Measurements from ENCODE around the gene HS2ST1. TPM values are rescaled to one million over a fixed set of nuclear protein-coding genes. Genes with fewer than 3 reads are reported as not detected.

HS2ST1 gene
- total RNA-seq, 1 donor from 2014 or later, result 11.5 TPM

DNA sequence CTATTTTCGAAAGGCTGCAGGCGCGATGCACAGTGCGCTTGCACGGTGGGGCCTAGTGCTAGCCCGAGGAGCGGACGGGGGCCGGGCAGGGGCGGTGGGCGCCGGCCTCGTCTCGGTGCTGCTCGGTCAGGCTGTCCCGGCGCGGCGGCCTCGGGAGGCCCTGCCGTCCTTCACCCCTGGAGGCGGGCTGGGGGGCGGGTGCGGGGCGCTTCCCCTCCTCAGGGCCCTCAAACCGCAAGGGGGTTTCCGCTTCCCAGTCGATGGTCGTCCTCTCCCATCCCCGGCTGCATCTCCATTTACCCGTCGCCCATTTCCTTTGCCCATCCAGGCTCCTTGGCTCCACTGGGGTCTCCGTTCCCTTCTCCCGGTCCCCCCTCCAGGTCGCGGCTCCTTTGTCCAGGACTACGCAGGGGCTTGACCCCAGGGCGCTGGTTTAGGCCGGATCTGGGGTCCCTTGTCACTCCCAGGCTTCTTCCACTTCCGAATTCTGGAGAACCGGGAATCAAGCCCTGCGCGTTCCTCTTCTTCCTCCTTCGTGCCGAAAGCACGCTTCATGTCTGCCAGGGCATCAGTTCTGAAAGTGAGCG lies 217.9 kb downstream of the HS2ST1 start:
- intact Hi-C loops (cut with DNase I), result no loop called here
- TF ChIP-seq, protein P1, sequence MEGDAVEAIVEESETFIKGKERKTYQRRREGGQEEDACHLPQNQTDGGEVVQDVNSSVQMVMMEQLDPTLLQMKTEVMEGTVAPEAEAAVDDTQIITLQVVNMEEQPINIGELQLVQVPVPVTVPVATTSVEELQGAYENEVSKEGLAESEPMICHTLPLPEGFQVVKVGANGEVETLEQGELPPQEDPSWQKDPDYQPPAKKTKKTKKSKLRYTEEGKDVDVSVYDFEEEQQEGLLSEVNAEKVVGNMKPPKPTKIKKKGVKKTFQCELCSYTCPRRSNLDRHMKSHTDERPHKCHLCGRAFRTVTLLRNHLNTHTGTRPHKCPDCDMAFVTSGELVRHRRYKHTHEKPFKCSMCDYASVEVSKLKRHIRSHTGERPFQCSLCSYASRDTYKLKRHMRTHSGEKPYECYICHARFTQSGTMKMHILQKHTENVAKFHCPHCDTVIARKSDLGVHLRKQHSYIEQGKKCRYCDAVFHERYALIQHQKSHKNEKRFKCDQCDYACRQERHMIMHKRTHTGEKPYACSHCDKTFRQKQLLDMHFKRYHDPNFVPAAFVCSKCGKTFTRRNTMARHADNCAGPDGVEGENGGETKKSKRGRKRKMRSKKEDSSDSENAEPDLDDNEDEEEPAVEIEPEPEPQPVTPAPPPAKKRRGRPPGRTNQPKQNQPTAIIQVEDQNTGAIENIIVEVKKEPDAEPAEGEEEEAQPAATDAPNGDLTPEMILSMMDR (IDR thresholded peaks at IDR 0.05), result no peak
- no peak for TF ChIP-seq POLR2A (IDR thresholded peaks at IDR 0.05)
- no peak for TF ChIP-seq POLR2AphosphoS5 (IDR thresholded peaks at IDR 0.05; ENCODE audit: insufficient read depth in 1 of 2, low read depth in 1 of 2)
- Histone ChIP-seq H3K36me3 (no peaks in the 10 kb centered on the region), H3K4me3 (peak overlapping the region; percentile 39 to 46), H3K9me3 (no peaks in the 10 kb centered on the region), H3K27ac (peak overlapping the region; percentile 40), H3K4me1 (peaks cover 44% of the 10 kb centered on the region), H3K27me3 (no peaks in the 10 kb centered on the region)
- no peak for DNase-seq (ENCODE audit: extremely low spot score in 2 of 2)

DNA sequence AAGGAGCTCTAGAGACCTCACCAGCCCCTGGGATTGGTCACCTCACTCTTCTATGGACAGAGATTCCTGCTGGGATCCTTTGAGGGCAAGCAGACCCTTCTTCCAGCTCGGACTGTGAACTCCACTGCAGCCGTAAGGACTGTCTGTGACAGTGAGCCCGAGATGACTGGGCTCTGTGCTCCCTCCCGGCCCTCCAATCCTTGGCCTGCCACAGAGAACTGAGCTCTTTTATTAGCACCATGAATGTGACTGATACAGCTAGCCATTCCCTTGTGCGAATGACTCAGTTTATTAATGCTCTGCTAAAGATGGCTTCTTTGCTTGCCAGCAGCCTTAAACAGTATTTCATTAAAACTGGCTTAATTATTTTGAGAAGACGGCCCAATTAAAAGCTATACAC lies 219.6 kb downstream of the HS2ST1 start:
- no peak for TF ChIP-seq POLR2AphosphoS5 (IDR thresholded peaks at IDR 0.05; ENCODE audit: insufficient read depth in 1 of 2, low read depth in 1 of 2)
- TF ChIP-seq POLR2A (IDR thresholded peaks at IDR 0.05), result no peak
- TF ChIP-seq, protein P1 (IDR thresholded peaks at IDR 0.05), result no peak
- DNase-seq (ENCODE audit: extremely low spot score in 2 of 2), result no peak
- peaks cover 36% of the 10 kb centered on the region for H3K4me1 ChIP-seq
- no peaks in the 10 kb centered on the region for H3K9me3 ChIP-seq
- no peak overlapping the region for H3K4me3 ChIP-seq
- intact Hi-C loops (cut with DNase I), result no loop called here
- H3K36me3 ChIP-seq, result no peaks in the 10 kb centered on the region
- peak overlapping the region; percentile 37 for H3K27ac ChIP-seq
- H3K27me3 ChIP-seq, result no peaks in the 10 kb centered on the region

DNA sequence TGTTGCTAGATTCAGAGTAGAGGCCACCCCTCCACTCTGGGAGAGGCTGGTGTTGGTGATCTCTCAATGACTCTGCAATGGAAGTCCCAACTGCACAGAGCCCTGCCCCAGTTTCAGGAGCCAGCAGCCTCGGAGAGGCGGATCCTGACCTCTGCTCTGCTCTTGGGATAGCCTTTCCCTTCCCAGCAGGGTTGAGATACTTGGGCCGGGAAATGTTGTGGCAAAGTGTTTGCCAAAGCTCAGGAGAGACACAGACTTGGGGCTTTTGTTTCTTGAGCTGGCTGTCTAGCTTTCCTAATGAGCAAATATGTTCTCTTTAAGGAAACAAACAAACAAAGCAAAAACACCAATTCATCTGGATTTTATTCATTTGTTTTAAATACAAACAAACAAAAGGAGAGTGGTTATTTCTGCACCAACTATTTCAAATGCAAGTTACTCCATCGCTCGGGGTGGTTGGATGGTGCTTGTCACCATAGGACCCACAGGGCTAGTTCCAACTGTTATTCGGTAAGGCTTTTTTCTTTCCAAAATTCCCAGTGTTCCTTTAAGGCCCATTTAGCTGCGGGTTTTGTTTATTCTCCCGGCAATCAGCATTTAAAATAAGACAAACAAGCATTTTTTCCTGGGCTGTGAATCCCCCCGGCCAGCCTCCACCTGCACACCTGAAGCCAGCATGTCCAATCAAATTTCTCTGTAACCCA lies 220.3 kb downstream of the HS2ST1 start:
- Histone ChIP-seq H3K27me3 (no peaks in the 10 kb centered on the region), H3K4me1 (peaks cover 30% of the 10 kb centered on the region), H3K36me3 (no peaks in the 10 kb centered on the region), H3K9me3 (no peaks in the 10 kb centered on the region), H3K4me3 (no peak overlapping the region), H3K27ac (peak overlapping the region; percentile 37)
- TF ChIP-seq, protein P1 (IDR thresholded peaks at IDR 0.05), result no peak
- TF ChIP-seq POLR2A (IDR thresholded peaks at IDR 0.05) (no peak), POLR2AphosphoS5 (IDR thresholded peaks at IDR 0.05; ENCODE audit: insufficient read depth in 1 of 2, low read depth in 1 of 2) (no peak)
- intact Hi-C loops (cut with DNase I), result no loop called here
- no peak for DNase-seq (ENCODE audit: extremely low spot score in 2 of 2)

DNA sequence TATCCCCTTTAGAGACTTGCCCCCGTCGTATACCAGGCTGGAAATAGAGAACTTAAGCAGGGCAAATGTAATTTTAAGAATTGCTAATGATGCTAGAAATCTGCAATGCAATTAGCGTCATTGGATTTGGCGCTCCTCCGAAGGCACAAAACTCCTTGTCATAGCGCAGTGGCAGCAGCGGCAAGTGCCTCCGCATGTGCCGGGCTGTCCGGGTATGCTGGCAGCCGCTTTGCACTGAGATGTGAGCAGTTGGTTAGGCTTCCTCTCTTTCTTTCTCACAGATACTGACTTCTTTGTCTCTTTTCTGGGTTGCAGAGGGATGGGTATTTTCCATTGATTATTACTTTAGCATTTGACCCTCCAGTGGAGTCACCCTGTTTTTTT lies 220.9 kb downstream of the HS2ST1 start:
- peak overlapping the region; percentile 37 for H3K27ac ChIP-seq
- no peak for DNase-seq (ENCODE audit: extremely low spot score in 2 of 2)
- intact Hi-C loops (cut with DNase I), result no loop called here
- TF ChIP-seq POLR2A (IDR thresholded peaks at IDR 0.05) (no peak), POLR2AphosphoS5 (IDR thresholded peaks at IDR 0.05; ENCODE audit: insufficient read depth in 1 of 2, low read depth in 1 of 2) (no peak)
- TF ChIP-seq, protein P1 (IDR thresholded peaks at IDR 0.05), result no peak
- no peak overlapping the region for H3K4me3 ChIP-seq
- H3K9me3 ChIP-seq, result no peaks in the 10 kb centered on the region
- no peaks in the 10 kb centered on the region for H3K27me3 ChIP-seq
- peaks cover 26% of the 10 kb centered on the region for H3K4me1 ChIP-seq
- no peaks in the 10 kb centered on the region for H3K36me3 ChIP-seq

Data from vagina (tissue), 2 donors.